ENCODE results near the gene MYH10. TPM values are rescaled to one million over a fixed set of nuclear protein-coding genes. Genes with fewer than 3 reads are reported as not detected.

Gene MYH10
- total and polyA plus RNA-seq, 2 experiments from 2014 or later = 75.6 to 87.8 TPM

DNA sequence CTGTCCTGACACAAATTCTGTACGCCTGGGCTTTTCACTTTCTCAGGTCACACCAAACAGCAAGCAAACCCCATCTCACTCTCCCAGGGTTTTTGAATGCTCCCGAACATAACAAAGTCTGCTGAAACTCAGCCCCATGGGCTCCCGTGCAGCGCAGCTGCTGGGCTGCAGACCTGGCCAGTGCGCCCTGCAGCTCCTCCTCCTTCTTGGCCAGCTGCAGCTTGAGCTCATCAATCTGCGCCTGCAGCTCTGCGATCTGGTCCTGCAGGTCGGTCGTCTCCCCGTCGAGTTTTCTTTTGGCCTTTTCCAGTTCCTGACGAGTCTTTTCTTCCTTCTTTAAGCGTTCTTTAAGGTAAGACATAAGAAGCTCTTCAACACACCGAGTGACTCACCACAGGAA lies 124.4 kb downstream of the MYH10 start:
- Histone ChIP-seq H3K4me3 (no peak overlapping the region), H3K36me3 (replicated peaks; ENCODE audit: insufficient read depth, low read depth) (no peaks in the 10 kb centered on the region), H3K9me3 (ENCODE audit: low read depth) (no peaks in the 10 kb centered on the region), H4K20me1 (ENCODE audit: insufficient read depth, poor library complexity, severe bottlenecking) (no peaks in the 10 kb centered on the region), H3K27me3 (no peaks in the 10 kb centered on the region), H3K9me2 (replicated peaks; ENCODE audit: insufficient read depth) (no peaks in the 10 kb centered on the region), H3K27ac (no peak overlapping the region), H3K4me2 (no peak overlapping the region), H2AFZ (no peak overlapping the region), H3K4me1 (ENCODE audit: insufficient read depth) (no peaks in the 10 kb centered on the region), H3K79me2 (no peaks in the 10 kb centered on the region)
- DNase-seq (ENCODE audit: low spot score) = no peak
- TF ChIP-seq EZH2phosphoT487 (IDR thresholded peaks at IDR 0.05; ENCODE audit: low read depth, severe bottlenecking, unreplicated experiment) (no peak), EZH2 (IDR thresholded peaks at IDR 0.05; ENCODE audit: borderline replicate concordance) (no peak)
- TF ChIP-seq, protein P1, sequence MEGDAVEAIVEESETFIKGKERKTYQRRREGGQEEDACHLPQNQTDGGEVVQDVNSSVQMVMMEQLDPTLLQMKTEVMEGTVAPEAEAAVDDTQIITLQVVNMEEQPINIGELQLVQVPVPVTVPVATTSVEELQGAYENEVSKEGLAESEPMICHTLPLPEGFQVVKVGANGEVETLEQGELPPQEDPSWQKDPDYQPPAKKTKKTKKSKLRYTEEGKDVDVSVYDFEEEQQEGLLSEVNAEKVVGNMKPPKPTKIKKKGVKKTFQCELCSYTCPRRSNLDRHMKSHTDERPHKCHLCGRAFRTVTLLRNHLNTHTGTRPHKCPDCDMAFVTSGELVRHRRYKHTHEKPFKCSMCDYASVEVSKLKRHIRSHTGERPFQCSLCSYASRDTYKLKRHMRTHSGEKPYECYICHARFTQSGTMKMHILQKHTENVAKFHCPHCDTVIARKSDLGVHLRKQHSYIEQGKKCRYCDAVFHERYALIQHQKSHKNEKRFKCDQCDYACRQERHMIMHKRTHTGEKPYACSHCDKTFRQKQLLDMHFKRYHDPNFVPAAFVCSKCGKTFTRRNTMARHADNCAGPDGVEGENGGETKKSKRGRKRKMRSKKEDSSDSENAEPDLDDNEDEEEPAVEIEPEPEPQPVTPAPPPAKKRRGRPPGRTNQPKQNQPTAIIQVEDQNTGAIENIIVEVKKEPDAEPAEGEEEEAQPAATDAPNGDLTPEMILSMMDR (IDR thresholded peaks at IDR 0.05; ENCODE audit: poor library complexity) = no peak
- WGBS (ENCODE audit: low lambda C conversion rate, missing lambda C conversion rate) = 97% methylated on average over 14 of the region's 14 CpGs

DNA sequence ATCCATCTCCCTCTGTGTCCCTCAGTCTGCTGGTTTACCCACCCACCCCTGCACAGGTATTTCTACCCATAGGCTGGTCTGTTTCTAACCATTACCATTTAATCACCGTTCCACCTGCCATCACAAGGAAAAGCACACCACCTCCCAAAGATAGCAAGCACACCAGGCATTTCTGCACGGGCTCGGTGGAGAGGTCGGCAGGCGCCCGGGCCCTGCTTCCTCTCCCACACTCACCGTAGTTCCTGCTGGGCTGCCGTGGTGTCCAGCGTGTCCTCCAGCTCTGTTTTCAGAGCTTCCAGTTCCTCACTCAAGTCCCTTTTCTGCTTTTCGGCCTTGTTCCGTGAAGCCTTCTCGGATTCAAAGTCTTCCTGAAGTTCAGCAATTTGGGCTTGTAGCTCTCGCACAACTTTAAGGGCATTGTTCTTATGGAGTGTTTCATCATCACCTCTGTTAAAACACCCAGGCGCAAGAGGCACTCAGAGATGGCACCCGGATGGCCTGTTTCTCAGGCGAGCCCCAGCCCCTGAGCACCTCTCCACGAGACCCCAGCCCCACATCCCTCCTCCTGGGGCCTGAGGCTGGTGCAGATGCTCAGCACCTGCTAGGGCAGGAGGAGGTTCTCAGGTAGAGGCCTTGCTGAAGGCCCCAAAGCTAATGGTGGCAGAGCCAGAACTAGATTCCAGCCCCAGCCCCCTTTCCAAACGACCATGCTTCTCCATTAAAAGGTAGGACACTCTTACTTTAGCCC lies 125.9 kb downstream of the MYH10 start:
- Histone ChIP-seq H3K9me2 (replicated peaks; ENCODE audit: insufficient read depth) (no peaks in the 10 kb centered on the region), H3K4me1 (ENCODE audit: insufficient read depth) (no peaks in the 10 kb centered on the region), H3K79me2 (no peaks in the 10 kb centered on the region), H3K27me3 (no peaks in the 10 kb centered on the region), H3K36me3 (replicated peaks; ENCODE audit: insufficient read depth, low read depth) (no peaks in the 10 kb centered on the region), H3K4me3 (no peak overlapping the region), H3K4me2 (no peak overlapping the region), H4K20me1 (ENCODE audit: insufficient read depth, poor library complexity, severe bottlenecking) (no peaks in the 10 kb centered on the region), H3K9me3 (ENCODE audit: low read depth) (no peaks in the 10 kb centered on the region), H2AFZ (no peak overlapping the region), H3K27ac (no peak overlapping the region)
- DNase-seq (ENCODE audit: low spot score) = no peak
- TF ChIP-seq EZH2 (IDR thresholded peaks at IDR 0.05; ENCODE audit: borderline replicate concordance) (no peak), EZH2phosphoT487 (IDR thresholded peaks at IDR 0.05; ENCODE audit: low read depth, severe bottlenecking, unreplicated experiment) (no peak)
- TF ChIP-seq, protein P1 (IDR thresholded peaks at IDR 0.05; ENCODE audit: poor library complexity) = no peak
- WGBS (ENCODE audit: low lambda C conversion rate, missing lambda C conversion rate) = 94% methylated on average over 18 of the region's 18 CpGs

DNA sequence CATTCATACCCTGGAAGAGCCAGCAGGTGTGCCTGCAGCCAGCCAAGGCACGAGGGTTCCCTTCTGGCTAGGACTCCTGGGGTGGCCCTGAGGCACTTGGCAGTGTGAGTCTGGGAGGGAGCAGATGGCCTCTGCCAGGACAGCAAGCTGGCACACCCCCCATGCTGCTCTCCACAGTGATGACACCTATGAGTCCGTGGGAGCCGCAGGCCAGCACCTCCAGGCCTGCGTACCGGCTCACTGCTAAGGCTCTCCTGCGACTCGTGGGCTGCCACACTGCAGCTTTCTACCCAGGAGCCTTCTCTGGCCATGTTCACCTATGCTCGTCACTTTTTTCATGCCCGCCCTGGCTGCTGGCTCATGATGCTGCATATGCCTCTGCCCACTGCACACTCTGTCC lies 126.7 kb downstream of the MYH10 start:
- TF ChIP-seq, protein P1 (IDR thresholded peaks at IDR 0.05; ENCODE audit: poor library complexity) = no peak
- TF ChIP-seq EZH2 (IDR thresholded peaks at IDR 0.05; ENCODE audit: borderline replicate concordance) (no peak), EZH2phosphoT487 (IDR thresholded peaks at IDR 0.05; ENCODE audit: low read depth, severe bottlenecking, unreplicated experiment) (no peak)
- Histone ChIP-seq H3K4me3 (no peak overlapping the region), H3K27me3 (no peaks in the 10 kb centered on the region), H3K4me1 (ENCODE audit: insufficient read depth) (no peaks in the 10 kb centered on the region), H3K27ac (no peak overlapping the region), H3K36me3 (replicated peaks; ENCODE audit: insufficient read depth, low read depth) (no peaks in the 10 kb centered on the region), H4K20me1 (ENCODE audit: insufficient read depth, poor library complexity, severe bottlenecking) (no peaks in the 10 kb centered on the region), H3K79me2 (no peaks in the 10 kb centered on the region), H3K9me3 (ENCODE audit: low read depth) (no peaks in the 10 kb centered on the region), H3K9me2 (replicated peaks; ENCODE audit: insufficient read depth) (no peaks in the 10 kb centered on the region), H3K4me2 (no peak overlapping the region), H2AFZ (no peak overlapping the region)
- 96% methylated on average over 9 of the region's 9 CpGs for WGBS (ENCODE audit: low lambda C conversion rate, missing lambda C conversion rate)
- DNase-seq (ENCODE audit: low spot score) = no peak
